ENCODE data around the gene ELL.

ELL gene

DNA sequence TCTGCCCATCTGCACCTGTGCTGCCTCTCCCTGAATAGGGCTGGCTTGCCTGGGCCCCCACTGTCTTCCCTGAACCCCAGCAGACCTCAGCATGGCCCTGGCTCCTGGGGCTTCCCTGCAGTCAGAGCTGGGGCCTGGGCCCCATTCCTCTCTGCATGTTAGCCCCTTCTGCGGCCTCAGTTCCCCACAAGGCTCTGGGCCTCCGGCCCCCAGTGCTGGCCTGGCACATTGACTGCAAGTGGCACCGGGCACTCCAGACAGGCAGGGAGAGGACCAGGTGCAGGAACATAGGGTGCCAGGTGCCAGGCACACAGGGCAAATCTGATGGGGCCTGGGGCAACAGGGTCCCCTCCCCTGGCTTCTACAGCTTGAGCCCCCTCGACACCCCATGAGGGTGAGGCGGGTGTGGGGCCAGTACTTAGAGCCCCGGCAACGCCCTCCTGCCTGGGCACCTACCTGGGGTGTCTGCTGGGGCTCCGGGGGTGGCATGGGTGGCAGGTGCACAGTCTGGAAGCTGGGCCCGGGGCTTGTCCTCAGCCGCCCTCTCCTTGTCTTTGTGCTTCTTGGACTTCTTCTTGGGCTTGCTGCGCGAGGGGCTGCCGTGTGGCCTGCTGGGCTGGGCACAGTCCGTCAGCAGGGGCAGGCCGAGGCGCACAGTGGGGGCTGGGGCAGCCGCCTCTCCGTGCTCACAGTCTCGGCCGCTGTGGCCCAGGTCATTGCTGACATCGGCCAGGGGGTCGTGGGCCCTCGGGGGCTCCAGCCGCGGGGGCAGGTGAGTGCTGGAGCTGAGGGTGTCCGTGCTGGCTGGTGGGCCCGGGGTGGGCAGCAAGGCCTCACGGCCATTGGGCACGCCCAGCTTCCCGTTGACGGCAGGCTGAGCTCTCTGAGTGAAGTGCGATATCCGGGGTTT is 71.6 kb downstream of the ELL start:
- no peak overlapping the region for H2BK5ac ChIP-seq (ENCODE audit: low read length)
- H3K56ac ChIP-seq (ENCODE audit: low read length): no peak overlapping the region
- no peak overlapping the region for H4K5ac ChIP-seq (ENCODE audit: low read length)
- no peaks in the 10 kb centered on the region for H3K36me3 ChIP-seq (ENCODE audit: control insufficient read depth, insufficient read depth, low read length)
- H2BK120ac ChIP-seq (ENCODE audit: low read depth, low read length): no peak overlapping the region
- DNase-seq: no peak
- no peaks in the 10 kb centered on the region for H3K27me3 ChIP-seq (ENCODE audit: insufficient read depth, low read length, poor library complexity)
- no peak overlapping the region for H3K27ac ChIP-seq (ENCODE audit: low read depth, low read length)
- H3K23ac ChIP-seq (ENCODE audit: low read length): no peak overlapping the region
- H3K4ac ChIP-seq (ENCODE audit: low read depth, low read length): no peak overlapping the region
- no peak overlapping the region for H3K9ac ChIP-seq (ENCODE audit: low read length)
- no peak overlapping the region for H4K8ac ChIP-seq (ENCODE audit: low read depth, low read length)
- no peaks in the 10 kb centered on the region for H3K79me2 ChIP-seq (ENCODE audit: control insufficient read depth, insufficient read depth, low read length)
- H3K4me3 ChIP-seq (ENCODE audit: low read length): no peak overlapping the region
- no peak overlapping the region for H2AK5ac ChIP-seq (ENCODE audit: low read length)
- no peak overlapping the region for H3K4me2 ChIP-seq (ENCODE audit: low read length)
- no peak overlapping the region for H2BK15ac ChIP-seq (replicated peaks; ENCODE audit: low read depth)
- no CpG with 5 or more reads among the region's 33 CpGs for WGBS (ENCODE audit: extremely low coverage, insufficient coverage, low lambda C conversion rate)
- no peak overlapping the region for H3K18ac ChIP-seq (ENCODE audit: low read length)
- no peaks in the 10 kb centered on the region for H3K79me1 ChIP-seq (ENCODE audit: low read length)
- H3K4me1 ChIP-seq (ENCODE audit: control insufficient read depth, low read depth, low read length): no peaks in the 10 kb centered on the region

DNA sequence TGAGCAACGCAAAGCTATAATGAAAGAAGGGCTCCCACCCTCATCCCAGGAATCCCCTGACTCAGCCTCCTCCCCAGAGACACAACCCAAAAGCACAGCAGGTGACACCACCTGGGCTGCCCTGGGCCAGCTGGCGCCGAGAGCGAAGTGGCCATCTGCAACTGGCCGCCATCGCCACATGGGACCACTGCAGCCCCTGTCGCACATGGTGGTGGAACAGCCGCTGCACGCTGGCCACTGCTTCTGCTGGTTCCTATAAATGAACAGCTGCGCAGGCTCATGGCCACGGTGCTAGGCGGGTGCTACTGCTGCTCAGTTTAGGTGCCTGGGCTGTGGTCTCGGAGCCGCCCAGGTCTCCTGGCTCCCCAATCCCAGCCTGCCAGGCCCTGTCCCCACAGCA is 72.3 kb downstream of the ELL start:
- Histone ChIP-seq H3K9ac (ENCODE audit: low read length) (no peak overlapping the region), H2AK5ac (ENCODE audit: low read length) (no peak overlapping the region), H3K79me2 (ENCODE audit: control insufficient read depth, insufficient read depth, low read length) (no peaks in the 10 kb centered on the region), H3K36me3 (ENCODE audit: control insufficient read depth, insufficient read depth, low read length) (no peaks in the 10 kb centered on the region), H2BK15ac (replicated peaks; ENCODE audit: low read depth) (no peak overlapping the region), H3K79me1 (ENCODE audit: low read length) (no peaks in the 10 kb centered on the region), H4K8ac (ENCODE audit: low read depth, low read length) (no peak overlapping the region), H4K5ac (ENCODE audit: low read length) (no peak overlapping the region), H3K27me3 (ENCODE audit: insufficient read depth, low read length, poor library complexity) (no peaks in the 10 kb centered on the region), H3K4me2 (ENCODE audit: low read length) (no peak overlapping the region), H3K27ac (ENCODE audit: low read depth, low read length) (no peak overlapping the region), H2BK120ac (ENCODE audit: low read depth, low read length) (no peak overlapping the region), H3K4ac (ENCODE audit: low read depth, low read length) (no peak overlapping the region), H3K4me3 (ENCODE audit: low read length) (no peak overlapping the region), H3K4me1 (ENCODE audit: control insufficient read depth, low read depth, low read length) (no peaks in the 10 kb centered on the region), H3K18ac (ENCODE audit: low read length) (no peak overlapping the region), H2BK5ac (ENCODE audit: low read length) (no peak overlapping the region), H3K23ac (ENCODE audit: low read length) (no peak overlapping the region), H3K56ac (ENCODE audit: low read length) (no peak overlapping the region)
- no peak for DNase-seq
- no CpG with 5 or more reads among the region's 14 CpGs for WGBS (ENCODE audit: extremely low coverage, insufficient coverage, low lambda C conversion rate)

DNA sequence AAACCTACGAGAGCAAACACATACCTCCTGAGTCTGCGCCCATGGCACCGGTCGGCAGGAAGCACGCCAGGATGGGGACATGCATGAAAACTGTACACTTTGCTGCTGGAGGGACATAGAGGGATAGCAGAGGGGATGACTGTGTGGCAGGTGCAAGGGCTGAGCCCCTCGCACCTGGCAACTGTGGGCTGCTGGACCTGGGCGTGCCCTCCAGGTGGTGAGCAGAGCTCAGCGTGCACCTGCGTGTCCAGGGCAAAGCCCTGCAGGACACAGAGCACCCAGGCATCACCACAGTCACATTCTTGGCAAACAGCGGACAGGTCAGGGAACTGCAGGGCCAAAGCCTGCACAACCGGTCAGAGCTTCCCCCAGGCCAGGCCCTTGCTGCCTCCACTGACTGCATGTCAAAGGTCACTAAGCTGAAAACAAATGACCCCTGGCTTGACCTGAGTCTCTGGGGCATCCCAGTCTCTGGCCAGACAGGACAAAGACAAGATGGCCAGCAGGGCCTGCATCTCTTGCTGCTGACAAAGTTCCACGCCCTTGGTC is 75.0 kb downstream of the ELL start:
- Histone ChIP-seq H4K5ac (ENCODE audit: low read length) (no peak overlapping the region), H3K36me3 (ENCODE audit: control insufficient read depth, insufficient read depth, low read length) (no peaks in the 10 kb centered on the region), H2BK120ac (ENCODE audit: low read depth, low read length) (no peak overlapping the region), H3K79me1 (ENCODE audit: low read length) (no peaks in the 10 kb centered on the region), H3K4me2 (ENCODE audit: low read length) (no peak overlapping the region), H3K56ac (ENCODE audit: low read length) (no peak overlapping the region), H4K8ac (ENCODE audit: low read depth, low read length) (no peak overlapping the region), H3K79me2 (ENCODE audit: control insufficient read depth, insufficient read depth, low read length) (no peaks in the 10 kb centered on the region), H3K4me3 (ENCODE audit: low read length) (no peak overlapping the region), H3K23ac (ENCODE audit: low read length) (no peak overlapping the region), H3K4ac (ENCODE audit: low read depth, low read length) (no peak overlapping the region), H3K4me1 (ENCODE audit: control insufficient read depth, low read depth, low read length) (no peaks in the 10 kb centered on the region), H3K9ac (ENCODE audit: low read length) (no peak overlapping the region), H3K27ac (ENCODE audit: low read depth, low read length) (no peak overlapping the region), H3K27me3 (ENCODE audit: insufficient read depth, low read length, poor library complexity) (no peaks in the 10 kb centered on the region), H2AK5ac (ENCODE audit: low read length) (no peak overlapping the region), H2BK15ac (replicated peaks; ENCODE audit: low read depth) (no peak overlapping the region), H3K18ac (ENCODE audit: low read length) (no peak overlapping the region), H2BK5ac (ENCODE audit: low read length) (no peak overlapping the region)
- DNase-seq: no peak
- no CpG with 5 or more reads among the region's 12 CpGs for WGBS (ENCODE audit: extremely low coverage, insufficient coverage, low lambda C conversion rate)

DNA sequence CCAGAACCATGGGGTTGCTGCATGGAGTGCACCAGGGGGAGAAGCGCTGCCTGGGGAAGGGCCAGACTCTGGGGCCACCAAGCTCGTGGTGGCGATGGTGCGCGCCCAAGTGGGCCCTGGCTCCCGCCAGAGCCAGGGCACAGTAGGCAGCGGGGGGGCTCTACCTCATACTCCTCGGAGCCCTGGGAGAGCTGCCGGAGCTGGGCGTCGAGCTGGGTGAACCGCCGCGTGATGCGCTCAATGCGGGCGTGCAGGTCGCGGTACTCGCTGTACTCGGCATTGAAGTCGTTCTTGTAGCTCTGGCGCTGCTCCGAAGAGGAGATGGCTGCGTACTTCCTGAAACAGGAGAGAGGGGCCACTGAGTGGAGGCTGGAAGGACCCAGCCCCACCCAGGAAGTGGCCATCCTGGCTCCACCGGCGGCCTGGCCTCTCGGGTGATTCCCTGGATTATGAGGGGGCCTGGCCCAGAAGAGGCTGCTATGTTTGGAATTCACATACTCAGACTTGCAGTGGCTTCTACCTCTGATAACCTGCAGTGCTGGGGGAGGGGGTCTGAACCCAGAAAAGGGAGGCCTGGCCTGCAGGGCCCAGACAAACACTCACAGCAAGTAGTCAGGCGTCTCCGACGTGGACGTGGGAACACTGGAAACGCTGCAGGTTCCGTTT is 75.6 kb downstream of the ELL start:
- H2BK15ac ChIP-seq (replicated peaks; ENCODE audit: low read depth): no peak overlapping the region
- H2BK5ac ChIP-seq (ENCODE audit: low read length): no peak overlapping the region
- H3K18ac ChIP-seq (ENCODE audit: low read length): no peak overlapping the region
- no peak overlapping the region for H2AK5ac ChIP-seq (ENCODE audit: low read length)
- no peaks in the 10 kb centered on the region for H3K79me1 ChIP-seq (ENCODE audit: low read length)
- H3K56ac ChIP-seq (ENCODE audit: low read length): no peak overlapping the region
- no CpG with 5 or more reads among the region's 34 CpGs for WGBS (ENCODE audit: extremely low coverage, insufficient coverage, low lambda C conversion rate)
- no peak overlapping the region for H3K4me3 ChIP-seq (ENCODE audit: low read length)
- H2BK120ac ChIP-seq (ENCODE audit: low read depth, low read length): no peak overlapping the region
- H3K9ac ChIP-seq (ENCODE audit: low read length): no peak overlapping the region
- no peak overlapping the region for H4K8ac ChIP-seq (ENCODE audit: low read depth, low read length)
- H3K27ac ChIP-seq (ENCODE audit: low read depth, low read length): no peak overlapping the region
- H3K4me2 ChIP-seq (ENCODE audit: low read length): no peak overlapping the region
- no peak overlapping the region for H3K4ac ChIP-seq (ENCODE audit: low read depth, low read length)
- H3K4me1 ChIP-seq (ENCODE audit: control insufficient read depth, low read depth, low read length): no peaks in the 10 kb centered on the region
- no peak overlapping the region for H4K5ac ChIP-seq (ENCODE audit: low read length)
- H3K27me3 ChIP-seq (ENCODE audit: insufficient read depth, low read length, poor library complexity): no peaks in the 10 kb centered on the region
- H3K79me2 ChIP-seq (ENCODE audit: control insufficient read depth, insufficient read depth, low read length): no peaks in the 10 kb centered on the region
- no peaks in the 10 kb centered on the region for H3K36me3 ChIP-seq (ENCODE audit: control insufficient read depth, insufficient read depth, low read length)
- no peak for DNase-seq
- no peak overlapping the region for H3K23ac ChIP-seq (ENCODE audit: low read length)

DNA sequence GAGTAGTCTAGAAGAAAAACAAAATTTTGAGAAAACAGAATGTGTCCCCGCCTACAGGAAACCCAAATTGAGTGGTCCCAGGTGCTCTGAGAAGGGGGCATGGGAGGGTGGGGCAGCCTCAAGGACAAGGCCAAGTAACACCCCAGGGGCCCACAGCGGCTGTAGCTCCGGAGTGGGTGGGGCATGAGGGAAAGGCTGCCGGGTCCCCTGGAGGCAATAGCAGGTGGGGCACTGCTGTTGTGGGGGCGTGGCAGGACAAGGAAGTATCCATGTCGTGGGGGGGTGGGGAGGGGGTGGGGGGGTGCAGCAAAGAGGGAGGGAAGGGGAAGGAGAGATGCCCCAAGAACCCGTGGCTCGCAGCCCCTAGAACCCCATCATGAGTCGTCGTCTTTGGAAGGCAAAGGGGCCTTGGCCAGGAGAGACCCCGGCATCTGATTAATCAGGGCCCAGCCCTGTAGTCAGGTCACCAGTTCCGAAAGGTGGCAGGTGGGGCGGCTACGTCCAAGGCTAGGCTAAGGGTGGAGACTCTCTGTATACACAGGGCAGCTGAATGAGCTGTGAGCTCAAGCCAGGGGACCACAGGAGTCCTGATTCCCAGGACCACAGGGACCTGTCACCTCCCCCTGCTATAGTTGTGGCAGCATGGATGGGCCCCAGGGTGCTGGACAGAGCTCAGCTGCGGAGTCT is 76.5 kb downstream of the ELL start:
- H4K5ac ChIP-seq (ENCODE audit: low read length): no peak overlapping the region
- no peak overlapping the region for H2BK120ac ChIP-seq (ENCODE audit: low read depth, low read length)
- no peak overlapping the region for H3K4ac ChIP-seq (ENCODE audit: low read depth, low read length)
- H3K56ac ChIP-seq (ENCODE audit: low read length): no peak overlapping the region
- H3K4me2 ChIP-seq (ENCODE audit: low read length): no peak overlapping the region
- H3K18ac ChIP-seq (ENCODE audit: low read length): no peak overlapping the region
- DNase-seq: no peak
- no peaks in the 10 kb centered on the region for H3K27me3 ChIP-seq (ENCODE audit: insufficient read depth, low read length, poor library complexity)
- no peak overlapping the region for H2BK15ac ChIP-seq (replicated peaks; ENCODE audit: low read depth)
- WGBS (ENCODE audit: extremely low coverage, insufficient coverage, low lambda C conversion rate): no CpG with 5 or more reads among the region's 15 CpGs
- H3K4me3 ChIP-seq (ENCODE audit: low read length): no peak overlapping the region
- no peaks in the 10 kb centered on the region for H3K79me1 ChIP-seq (ENCODE audit: low read length)
- no peak overlapping the region for H3K27ac ChIP-seq (ENCODE audit: low read depth, low read length)
- no peak overlapping the region for H3K23ac ChIP-seq (ENCODE audit: low read length)
- H3K4me1 ChIP-seq (ENCODE audit: control insufficient read depth, low read depth, low read length): no peaks in the 10 kb centered on the region
- H3K79me2 ChIP-seq (ENCODE audit: control insufficient read depth, insufficient read depth, low read length): no peaks in the 10 kb centered on the region
- H2BK5ac ChIP-seq (ENCODE audit: low read length): no peak overlapping the region
- no peak overlapping the region for H2AK5ac ChIP-seq (ENCODE audit: low read length)
- H3K36me3 ChIP-seq (ENCODE audit: control insufficient read depth, insufficient read depth, low read length): no peaks in the 10 kb centered on the region
- no peak overlapping the region for H4K8ac ChIP-seq (ENCODE audit: low read depth, low read length)
- H3K9ac ChIP-seq (ENCODE audit: low read length): no peak overlapping the region
